ENCODE results near the gene HTT.

Gene HTT

DNA sequence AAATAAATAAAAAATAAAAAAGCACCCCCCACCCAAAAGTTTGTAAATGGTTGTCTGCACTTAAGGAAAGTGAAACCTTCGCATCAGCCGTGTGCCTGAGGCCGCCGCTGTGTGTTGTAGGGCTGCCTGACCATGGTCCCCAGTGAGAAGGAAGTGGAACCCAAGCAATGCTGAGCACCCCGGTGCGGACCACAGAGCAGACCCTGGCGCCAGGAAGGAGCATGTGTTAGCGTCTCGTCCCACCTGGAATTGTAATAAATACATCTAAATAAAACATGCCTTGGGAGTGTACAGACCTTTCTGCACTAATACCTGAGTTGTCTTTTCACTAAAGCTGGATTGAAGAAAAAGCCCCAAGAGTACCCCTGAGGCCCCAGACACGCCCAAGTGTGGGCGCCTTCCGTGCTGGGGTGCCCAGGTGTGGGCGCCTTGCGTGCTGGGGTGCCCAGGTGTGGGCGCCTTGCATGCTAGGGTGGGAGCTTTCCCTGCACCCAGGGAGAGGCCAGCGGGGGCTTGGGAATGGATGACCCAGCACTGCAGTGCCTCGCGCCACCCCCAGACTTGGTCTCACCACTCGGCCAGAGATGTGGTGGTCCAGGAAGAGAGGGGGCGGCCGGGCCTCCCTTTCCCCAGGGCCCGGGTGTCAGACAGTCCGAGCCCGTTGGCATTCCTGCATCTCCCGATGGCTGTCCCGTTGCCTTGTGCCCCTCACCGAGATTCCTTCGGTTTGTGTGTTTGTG, 33.9 kb upstream of the HTT start:
- no peak overlapping the region for H2AFZ ChIP-seq (ENCODE audit: low read length)
- no peak overlapping the region for H3K9ac ChIP-seq (ENCODE audit: low read depth, low read length, poor library complexity)
- peak overlapping the region; percentile 78 for H3K18ac ChIP-seq (ENCODE audit: low read length)
- no peak overlapping the region for H2BK15ac ChIP-seq (ENCODE audit: low read length)
- no peak for DNase-seq (ENCODE audit: low spot score)
- H3K14ac ChIP-seq (ENCODE audit: low read length), result peak overlapping the region; percentile 12
- no peaks in the 10 kb centered on the region for H3K36me3 ChIP-seq (replicated peaks in 1 of 2; ENCODE audit: control insufficient read depth in 2 of 2, insufficient read depth in 2 of 2, low read length in 2 of 2)
- H3K27me3 ChIP-seq (ENCODE audit: control insufficient read depth in 3 of 3, insufficient read depth in 3 of 3, low read depth in 1 of 3, low read length in 3 of 3), result peaks cover 0 to 13% (median 11%) of the 10 kb centered on the region in 3 experiments
- H2AK5ac ChIP-seq (ENCODE audit: low read depth, low read length), result no peak overlapping the region
- H3K4ac ChIP-seq (ENCODE audit: low read length), result no peak overlapping the region
- H2BK120ac ChIP-seq (ENCODE audit: low read depth, low read length), result no peak overlapping the region
- H3K27ac ChIP-seq (replicated peaks; ENCODE audit: low read length), result no peak overlapping the region
- H4K8ac ChIP-seq (ENCODE audit: low read depth, low read length), result no peak overlapping the region
- H3K4me2 ChIP-seq (ENCODE audit: insufficient read depth, low read length, poor library complexity, severe bottlenecking), result no peak overlapping the region
- H4K91ac ChIP-seq (ENCODE audit: low read depth, low read length, poor library complexity), result no peak overlapping the region
- no peak overlapping the region for H2BK5ac ChIP-seq (ENCODE audit: low read length)
- H3K9me3 ChIP-seq (replicated peaks in 1 of 2; ENCODE audit: control insufficient read depth in 2 of 2, insufficient read depth in 1 of 2, low read depth in 1 of 2, low read length in 2 of 2), result no peaks in the 10 kb centered on the region
- no peak overlapping the region for H3K23ac ChIP-seq (ENCODE audit: low read depth, low read length, poor library complexity)
- H3K4me3 ChIP-seq (ENCODE audit: low read length in 2 of 2), result no peak overlapping the region
- H3K4me1 ChIP-seq (ENCODE audit: control insufficient read depth in 2 of 2, insufficient read depth in 1 of 2, low read depth in 1 of 2, low read length in 2 of 2), result no peaks in the 10 kb centered on the region
- no CpG with 5 or more reads among the region's 28 CpGs for WGBS, 2 donors (ENCODE audit: extremely low coverage in 2 of 2, insufficient read length in 2 of 2, insufficient replicate concordance in 1 of 2)
- H2BK12ac ChIP-seq (ENCODE audit: low read length), result no peak overlapping the region
- no peaks in the 10 kb centered on the region for H3K79me1 ChIP-seq (ENCODE audit: low read depth, low read length)

DNA sequence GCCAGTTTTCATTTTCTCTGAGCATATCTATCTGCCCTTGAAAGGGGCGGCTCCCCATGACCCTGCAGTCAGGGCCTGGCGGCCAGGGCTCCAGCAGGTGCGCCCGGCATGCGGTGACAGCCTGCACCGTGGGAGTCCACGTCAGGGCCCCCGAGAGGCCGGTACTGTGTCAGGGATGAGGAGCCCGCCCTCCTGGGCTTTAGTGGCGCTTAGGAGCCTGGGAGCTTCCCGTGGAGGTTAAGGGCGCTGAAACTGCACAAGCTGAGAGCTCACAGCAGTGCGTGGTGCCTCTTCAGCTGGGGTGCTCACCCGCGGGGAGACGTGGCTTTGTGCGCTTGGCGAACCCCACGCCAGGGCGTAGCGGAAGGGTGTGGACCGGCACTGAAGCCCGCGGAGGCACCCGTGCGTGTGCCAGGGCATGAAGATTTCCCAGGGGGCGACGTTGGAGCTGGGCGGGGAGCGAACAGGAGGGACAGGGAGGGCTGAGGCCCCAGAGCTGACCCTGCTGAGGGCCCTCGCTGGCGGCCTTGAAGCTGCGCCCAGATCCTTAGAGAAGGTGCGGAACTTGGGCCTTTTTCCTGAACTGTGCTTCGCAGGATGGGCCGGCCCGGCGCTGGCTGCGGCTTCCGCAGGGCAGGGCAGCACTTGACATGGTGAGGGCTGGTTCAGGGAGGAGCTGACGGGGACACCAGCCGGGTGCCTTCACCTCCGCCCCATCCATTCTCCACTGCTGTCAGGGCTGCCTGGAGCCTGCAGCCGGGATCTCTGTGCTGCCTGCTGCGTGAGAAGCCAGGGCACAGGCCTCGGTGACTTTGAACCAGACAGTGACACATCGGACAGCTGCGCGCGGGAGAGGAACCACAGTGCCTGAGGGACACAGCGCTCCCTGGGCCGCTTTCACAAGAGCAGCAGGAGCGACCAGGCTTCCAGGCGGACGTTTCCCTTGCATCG, 33.0 kb upstream of the HTT start:
- WGBS, 2 donors (ENCODE audit: extremely low coverage in 2 of 2, insufficient read length in 2 of 2, insufficient replicate concordance in 1 of 2), result no CpG with 5 or more reads among the region's 57 CpGs
- H3K14ac ChIP-seq (ENCODE audit: low read length), result peak overlapping the region; percentile 63

GRCh38 chr4:3042226-3042625, 32.3 kb upstream of the HTT start:
- no peak overlapping the region for H2BK120ac ChIP-seq (ENCODE audit: low read depth, low read length)
- peak overlapping the region; percentile 60 for H3K23ac ChIP-seq (ENCODE audit: low read depth, low read length, poor library complexity)
- no peak overlapping the region for H2BK12ac ChIP-seq (ENCODE audit: low read length)
- H4K91ac ChIP-seq (ENCODE audit: low read depth, low read length, poor library complexity), result no peak overlapping the region
- H3K4me3 ChIP-seq (ENCODE audit: low read length in 2 of 2), result no peak overlapping the region
- no peak overlapping the region for H3K4me2 ChIP-seq (ENCODE audit: insufficient read depth, low read length, poor library complexity, severe bottlenecking)
- no peak for DNase-seq (ENCODE audit: low spot score)
- H2AFZ ChIP-seq (ENCODE audit: low read length), result peak overlapping the region; percentile 71
- H3K9me3 ChIP-seq (replicated peaks in 1 of 2; ENCODE audit: control insufficient read depth in 2 of 2, insufficient read depth in 1 of 2, low read depth in 1 of 2, low read length in 2 of 2), result no peaks in the 10 kb centered on the region
- H3K36me3 ChIP-seq (replicated peaks in 1 of 2; ENCODE audit: control insufficient read depth in 2 of 2, insufficient read depth in 2 of 2, low read length in 2 of 2), result no peaks in the 10 kb centered on the region
- no peak overlapping the region for H3K14ac ChIP-seq (ENCODE audit: low read length)
- peak overlapping the region; percentile 35 for H2BK5ac ChIP-seq (ENCODE audit: low read length)
- H3K18ac ChIP-seq (ENCODE audit: low read length), result no peak overlapping the region
- H4K8ac ChIP-seq (ENCODE audit: low read depth, low read length), result no peak overlapping the region
- H3K9ac ChIP-seq (ENCODE audit: low read depth, low read length, poor library complexity), result peak overlapping the region; percentile 44
- no peaks in the 10 kb centered on the region for H3K4me1 ChIP-seq (ENCODE audit: control insufficient read depth in 2 of 2, insufficient read depth in 1 of 2, low read depth in 1 of 2, low read length in 2 of 2)
- H2AK5ac ChIP-seq (ENCODE audit: low read depth, low read length), result no peak overlapping the region
- peaks cover 0 to 14% (median 11%) of the 10 kb centered on the region in 3 experiments for H3K27me3 ChIP-seq (ENCODE audit: control insufficient read depth in 3 of 3, insufficient read depth in 3 of 3, low read depth in 1 of 3, low read length in 3 of 3)
- H3K4ac ChIP-seq (ENCODE audit: low read length), result no peak overlapping the region
- H3K79me1 ChIP-seq (ENCODE audit: low read depth, low read length), result no peaks in the 10 kb centered on the region
- H3K27ac ChIP-seq (replicated peaks; ENCODE audit: low read length), result no peak overlapping the region
- no CpG with 5 or more reads among the region's 10 CpGs for WGBS, 2 donors (ENCODE audit: extremely low coverage in 2 of 2, insufficient read length in 2 of 2, insufficient replicate concordance in 1 of 2)
- no peak overlapping the region for H2BK15ac ChIP-seq (ENCODE audit: low read length)

More for the DNA sequence above, 33.0 kb upstream of the HTT start:
- Histone ChIP-seq H3K4me2 (ENCODE audit: insufficient read depth, low read length, poor library complexity, severe bottlenecking) (no peak overlapping the region), H2AFZ (ENCODE audit: low read length) (peak overlapping the region; percentile 71), H2BK15ac (ENCODE audit: low read length) (no peak overlapping the region), H3K27ac (replicated peaks; ENCODE audit: low read length) (no peak overlapping the region), H4K91ac (ENCODE audit: low read depth, low read length, poor library complexity) (no peak overlapping the region), H2BK5ac (ENCODE audit: low read length) (peak overlapping the region; percentile 35), H3K79me1 (ENCODE audit: low read depth, low read length) (no peaks in the 10 kb centered on the region), H3K4me1 (ENCODE audit: control insufficient read depth in 2 of 2, insufficient read depth in 1 of 2, low read depth in 1 of 2, low read length in 2 of 2) (no peaks in the 10 kb centered on the region), H2BK12ac (ENCODE audit: low read length) (no peak overlapping the region), H3K9me3 (replicated peaks in 1 of 2; ENCODE audit: control insufficient read depth in 2 of 2, insufficient read depth in 1 of 2, low read depth in 1 of 2, low read length in 2 of 2) (no peaks in the 10 kb centered on the region), H3K36me3 (replicated peaks in 1 of 2; ENCODE audit: control insufficient read depth in 2 of 2, insufficient read depth in 2 of 2, low read length in 2 of 2) (no peaks in the 10 kb centered on the region), H3K9ac (ENCODE audit: low read depth, low read length, poor library complexity) (no peak overlapping the region), H3K27me3 (ENCODE audit: control insufficient read depth in 3 of 3, insufficient read depth in 3 of 3, low read depth in 1 of 3, low read length in 3 of 3) (peaks cover 0 to 14% (median 11%) of the 10 kb centered on the region in 3 experiments), H2AK5ac (ENCODE audit: low read depth, low read length) (peak overlapping the region; percentile 40), H3K4me3 (ENCODE audit: low read length in 2 of 2) (peak overlapping the region in 1 of 2 donors; percentile 23), H4K8ac (ENCODE audit: low read depth, low read length) (peak overlapping the region; percentile 23), H2BK120ac (ENCODE audit: low read depth, low read length) (no peak overlapping the region), H3K18ac (ENCODE audit: low read length) (peak overlapping the region; percentile 70), H3K23ac (ENCODE audit: low read depth, low read length, poor library complexity) (peak overlapping the region; percentile 60), H3K4ac (ENCODE audit: low read length) (peak overlapping the region; percentile 13)
- DNase-seq (ENCODE audit: low spot score), result no peak
